ENCODE measurements around the gene FUBP1.
"Not testable (repeated sequence)": the region's sequence is repeated elsewhere in the genome, so short reads cannot be mapped to it uniquely, and the experiment has no call there.

DNA sequence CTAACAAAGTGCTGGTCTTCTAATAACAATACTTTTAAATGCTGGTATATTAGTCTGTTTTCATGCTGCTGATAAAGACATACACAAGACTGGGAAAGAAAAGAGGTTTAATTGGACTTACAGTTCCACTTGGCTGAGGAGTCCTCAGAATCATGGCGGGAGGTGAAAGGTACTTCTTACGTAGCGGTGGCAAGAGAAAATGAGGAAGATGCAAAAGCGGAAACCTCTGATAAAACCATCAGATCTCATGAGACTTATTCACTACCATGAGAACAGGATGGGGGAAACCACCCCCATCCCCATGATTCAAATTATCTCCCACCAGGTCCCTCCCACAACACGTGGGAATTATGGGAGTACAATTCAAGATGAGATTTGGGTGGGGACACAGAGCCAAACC, 60.0 kb downstream of the FUBP1 start:
- TF ChIP-seq, protein P1, sequence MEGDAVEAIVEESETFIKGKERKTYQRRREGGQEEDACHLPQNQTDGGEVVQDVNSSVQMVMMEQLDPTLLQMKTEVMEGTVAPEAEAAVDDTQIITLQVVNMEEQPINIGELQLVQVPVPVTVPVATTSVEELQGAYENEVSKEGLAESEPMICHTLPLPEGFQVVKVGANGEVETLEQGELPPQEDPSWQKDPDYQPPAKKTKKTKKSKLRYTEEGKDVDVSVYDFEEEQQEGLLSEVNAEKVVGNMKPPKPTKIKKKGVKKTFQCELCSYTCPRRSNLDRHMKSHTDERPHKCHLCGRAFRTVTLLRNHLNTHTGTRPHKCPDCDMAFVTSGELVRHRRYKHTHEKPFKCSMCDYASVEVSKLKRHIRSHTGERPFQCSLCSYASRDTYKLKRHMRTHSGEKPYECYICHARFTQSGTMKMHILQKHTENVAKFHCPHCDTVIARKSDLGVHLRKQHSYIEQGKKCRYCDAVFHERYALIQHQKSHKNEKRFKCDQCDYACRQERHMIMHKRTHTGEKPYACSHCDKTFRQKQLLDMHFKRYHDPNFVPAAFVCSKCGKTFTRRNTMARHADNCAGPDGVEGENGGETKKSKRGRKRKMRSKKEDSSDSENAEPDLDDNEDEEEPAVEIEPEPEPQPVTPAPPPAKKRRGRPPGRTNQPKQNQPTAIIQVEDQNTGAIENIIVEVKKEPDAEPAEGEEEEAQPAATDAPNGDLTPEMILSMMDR (IDR thresholded peaks at IDR 0.05; ENCODE audit: low read depth, low read length) = not testable (repeated sequence)
- TF ChIP-seq POLR2A (IDR thresholded peaks at IDR 0.05; ENCODE audit: extremely low read depth, insufficient read length) = not testable (repeated sequence)
